Activated CD8-positive, alpha-beta memory T cell treated with anti-CD3 and anti-CD28 coated beads, Interleukin-2, amount 10 ng/mL, durations not matched to agents 7 days and 5 days (primary cell): ENCODE measurements around the gene ZNF598. TPM values are rescaled to one million over a fixed set of nuclear protein-coding genes. Genes with fewer than 3 reads are reported as not detected.
"Not testable (repeated sequence)": the region's sequence is repeated elsewhere in the genome, so short reads cannot be mapped to it uniquely, and the experiment has no call there.

ENCODE experiments used
- ATAC-seq: fragments of 150-1000 bp; cut with Tn5 transposase; one replicate; pipeline ENCODE4 v1.10.0; 2021; ENCODE audit warnings: moderate library complexity
- CTCF ChIA-PET: fragments of 350-600 bp; sonication (Branson Sonifier 250); formaldehyde crosslinking; loops from one replicate; lab custom pipeline; 2021; ENCODE audit warnings: antibody characterized with exemption; lab: Charles Lee
- DNase-seq: peaks from one replicate; pipeline ENCODE4 v3.0.0-alpha.2; 2020
- H3K27ac Mint-ChIP-seq: one replicate; pipeline ENCODE4 v1.8.0; 2021; ENCODE audit warnings: mild to moderate bottlenecking, mixed read lengths
- H3K27me3 Mint-ChIP-seq: one replicate; pipeline ENCODE4 v1.8.0; 2021; ENCODE audit warnings: mixed read lengths
- H3K36me3 Mint-ChIP-seq: one replicate; pipeline ENCODE4 v1.8.0; 2021; ENCODE audit warnings: mild to moderate bottlenecking, mixed read lengths
- H3K4me1 Mint-ChIP-seq: one replicate; pipeline ENCODE4 v1.8.0; 2021; ENCODE audit warnings: mixed read lengths
- H3K4me3 Mint-ChIP-seq: one replicate; pipeline ENCODE4 v1.8.0; 2021; ENCODE audit warnings: mild to moderate bottlenecking, moderate library complexity, mixed read lengths
- H3K9me3 Mint-ChIP-seq: one replicate; pipeline ENCODE4 v1.8.0; 2022; ENCODE audit warnings: low read depth, mixed read lengths
- total RNA-seq, 2 experiments: library from RNA; stranded (reverse); gene quantifications; one replicate each; pipeline ENCODE4 v1.2.3, GENCODE V29; 2021

ZNF598 gene
- total RNA-seq, 2 experiments from 2014 or later: 76.2 to 94.5 TPM

DNA sequence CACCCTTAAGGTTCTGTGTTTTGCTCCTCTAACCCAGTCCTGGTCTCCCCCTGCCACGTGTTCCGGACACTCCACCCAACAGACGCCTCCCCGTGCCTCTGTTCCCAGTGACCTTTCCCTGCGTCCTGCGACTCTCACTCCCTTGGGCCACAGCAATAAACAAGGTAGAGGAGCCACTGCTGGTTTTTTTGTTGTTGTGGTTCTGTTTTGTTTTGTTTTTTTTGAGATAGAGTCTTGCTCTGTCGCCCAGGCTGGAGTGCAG lies 6.3 kb upstream of the ZNF598 start:
- H3K9me3 Mint-ChIP-seq: no peaks in the 10 kb centered on the region

DNA sequence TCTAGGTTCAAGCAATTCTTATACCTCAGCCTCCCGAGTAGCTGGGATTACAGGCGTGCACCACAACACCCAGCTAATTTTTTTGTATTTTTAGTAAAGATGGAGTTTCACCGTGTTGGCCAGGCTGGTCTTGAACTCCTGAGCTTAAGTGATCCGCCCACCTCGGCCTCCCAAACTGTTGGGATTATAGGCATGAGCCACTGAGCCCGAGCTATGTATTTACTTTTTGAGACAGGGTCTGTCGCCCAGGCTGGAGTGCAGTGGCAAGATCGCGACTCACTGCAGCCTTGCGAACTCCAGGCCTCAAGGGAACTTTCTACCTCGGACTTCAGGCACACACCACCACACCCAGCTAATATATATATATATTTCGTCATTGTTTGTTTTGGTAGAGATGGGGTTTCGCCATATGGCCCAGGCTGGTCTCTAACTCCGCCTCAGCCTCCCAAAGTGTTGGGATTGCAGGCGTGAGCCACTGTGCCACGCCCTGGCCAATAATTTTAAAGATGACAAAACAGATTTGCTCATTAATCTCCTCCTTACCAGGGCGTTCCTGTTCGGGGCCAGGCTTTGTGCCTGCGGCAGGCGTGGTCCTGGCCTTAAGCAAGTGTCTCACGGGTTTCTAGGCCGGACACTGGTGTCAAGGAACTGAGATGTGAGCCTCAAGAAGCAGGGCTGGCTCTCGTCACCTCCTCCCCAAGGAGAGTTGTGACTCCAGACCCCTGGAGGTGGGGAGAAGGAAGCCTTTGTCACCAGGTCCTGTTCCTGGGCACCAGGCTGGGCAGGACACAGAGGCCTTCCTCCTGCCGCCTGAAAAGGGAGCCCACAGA lies 5.7 kb upstream of the ZNF598 start:
- DNase-seq (no peak), ATAC-seq (no peak)
- Mint-ChIP-seq H3K27me3 (peaks cover 13% of the 10 kb centered on the region), H3K4me3 (no peak overlapping the region), H3K27ac (no peak overlapping the region), H3K36me3 (no peaks in the 10 kb centered on the region), H3K9me3 (no peaks in the 10 kb centered on the region), H3K4me1 (peaks cover 2% of the 10 kb centered on the region)
- CTCF ChIA-PET: interaction anchor here (0.8 to 2.2 kb wide), 4 partner anchors 11 to 140 kb away, joined by 3 to 16 read pairs (median 5); partner anchors contain the start of gene TRAF7

More for the DNA sequence above, 6.3 kb upstream of the ZNF598 start:
- ATAC-seq: no peak
- CTCF ChIA-PET: interaction anchor here (0.7 to 2.2 kb wide), 7 partner anchors 8 to 140 kb away, joined by 3 to 16 read pairs (median 5); partner anchors contain the start of genes NTHL1, TRAF7 and TSC2
- no peaks in the 10 kb centered on the region for H3K36me3 Mint-ChIP-seq
- no peak overlapping the region for H3K4me3 Mint-ChIP-seq
- DNase-seq: no peak
- no peak overlapping the region for H3K27ac Mint-ChIP-seq
- H3K4me1 Mint-ChIP-seq: no peaks in the 10 kb centered on the region
- peaks cover 17% of the 10 kb centered on the region for H3K27me3 Mint-ChIP-seq

GRCh38 chr16:2013527-2013926 lies 3.9 kb upstream of the ZNF598 start:
- Mint-ChIP-seq H3K4me3 (no peak overlapping the region), H3K27me3 (peaks cover 3% of the 10 kb centered on the region), H3K36me3 (no peaks in the 10 kb centered on the region), H3K9me3 (no peaks in the 10 kb centered on the region), H3K4me1 (peaks cover 9% of the 10 kb centered on the region), H3K27ac (no peak overlapping the region)
- CTCF ChIA-PET: interaction anchor here (1.2 to 2.2 kb wide), 2 partner anchors 9 to 10 kb away, joined by 6 read pairs; no protein-coding TSS in a partner anchor
- DNase-seq (no peak), ATAC-seq (no peak)

- H3K9me3 Mint-ChIP-seq, H3K27ac Mint-ChIP-seq, H3K27me3 Mint-ChIP-seq, H3K36me3 Mint-ChIP-seq, DNase-seq, ATAC-seq, H3K4me3 Mint-ChIP-seq: not testable (repeated sequence)
- peaks cover 27% of the 10 kb centered on the region for H3K4me1 Mint-ChIP-seq
- CTCF ChIA-PET: interaction anchor here (0.7 to 3.1 kb wide), 4 partner anchors 8 to 129 kb away, joined by 3 to 14 read pairs (median 6); no protein-coding TSS in a partner anchor
Measured at GRCh38 chr16:2011726-2012125, 2.1 kb upstream of the ZNF598 start.

GRCh38 chr16:2009164-2009711 lies 383 bp downstream of the ZNF598 start:
- peak overlapping the region; percentile 84 for H3K27ac Mint-ChIP-seq
- H3K4me1 Mint-ChIP-seq: peaks cover 40% of the 10 kb centered on the region
- H3K4me3 Mint-ChIP-seq: peak overlapping the region; percentile 79
- CTCF ChIA-PET: interaction anchor here (1.1 to 2.3 kb wide), 4 partner anchors 12 to 242 kb away, joined by 3 to 17 read pairs (median 4); partner anchors contain the start of genes ECI1 and RPS2
- peak; percentile 26 for ATAC-seq
- DNase-seq: no peak
- H3K36me3 Mint-ChIP-seq: peaks cover 3% of the 10 kb centered on the region
- H3K9me3 Mint-ChIP-seq: no peaks in the 10 kb centered on the region
- H3K27me3 Mint-ChIP-seq: no peaks in the 10 kb centered on the region

GRCh38 chr16:2008631-2009163 lies 924 bp downstream of the ZNF598 start:
- H3K9me3 Mint-ChIP-seq: no peaks in the 10 kb centered on the region
- peaks cover 3% of the 10 kb centered on the region for H3K36me3 Mint-ChIP-seq
- peak overlapping the region; percentile 79 for H3K4me3 Mint-ChIP-seq
- H3K4me1 Mint-ChIP-seq: peaks cover 45% of the 10 kb centered on the region
- peak overlapping the region; percentile 84 for H3K27ac Mint-ChIP-seq
- CTCF ChIA-PET: interaction anchor here (1.0 to 2.3 kb wide), 6 partner anchors 11 to 243 kb away, joined by 3 to 17 read pairs (median 3); partner anchors contain the start of genes ECI1 and RPS2
- H3K27me3 Mint-ChIP-seq: no peaks in the 10 kb centered on the region
- ATAC-seq (peak; percentile 5), DNase-seq (peak; percentile 64)

DNA sequence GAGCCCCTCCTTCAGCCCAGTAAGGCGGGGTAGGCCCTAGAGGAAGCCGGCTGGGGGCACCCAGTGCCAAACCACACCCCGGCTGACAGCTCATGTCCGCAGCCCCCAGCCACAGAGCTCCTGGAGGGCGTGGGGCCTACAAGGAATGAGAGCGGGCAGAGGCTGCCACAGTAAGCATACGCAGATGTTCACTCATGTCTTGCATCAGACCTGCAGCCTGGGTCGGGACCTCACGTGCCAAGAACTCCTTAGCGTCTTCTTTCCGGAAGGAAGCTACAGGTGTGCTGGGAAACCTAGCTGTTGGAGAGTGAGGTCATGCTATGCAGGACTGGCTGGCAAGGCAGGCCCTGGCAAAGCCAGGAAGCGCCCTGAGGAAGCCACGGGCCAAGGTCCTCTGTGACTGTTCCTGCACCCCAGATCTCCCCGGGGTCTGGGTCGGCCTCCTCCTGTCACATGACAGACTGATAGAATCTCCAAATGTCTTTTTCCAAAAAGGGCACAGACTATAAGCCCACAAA lies 1.6 kb downstream of the ZNF598 start:
- peaks cover 3% of the 10 kb centered on the region for H3K36me3 Mint-ChIP-seq
- DNase-seq (peak; percentile 57), ATAC-seq (no peak)
- CTCF ChIA-PET: interaction anchor here (0.7 to 2.3 kb wide), 7 partner anchors 9 to 133 kb away, joined by 3 to 17 read pairs (median 4); no protein-coding TSS in a partner anchor
- H3K27me3 Mint-ChIP-seq: no peaks in the 10 kb centered on the region
- H3K27ac Mint-ChIP-seq: peak overlapping the region; percentile 84
- H3K4me3 Mint-ChIP-seq: peak overlapping the region; percentile 79
- H3K9me3 Mint-ChIP-seq: no peaks in the 10 kb centered on the region
- peaks cover 45% of the 10 kb centered on the region for H3K4me1 Mint-ChIP-seq

GRCh38 chr16:2007081-2007836 lies 2.4 kb downstream of the ZNF598 start:
- peaks cover 5% of the 10 kb centered on the region for H3K36me3 Mint-ChIP-seq
- DNase-seq (no peak), ATAC-seq (no peak)

DNA sequence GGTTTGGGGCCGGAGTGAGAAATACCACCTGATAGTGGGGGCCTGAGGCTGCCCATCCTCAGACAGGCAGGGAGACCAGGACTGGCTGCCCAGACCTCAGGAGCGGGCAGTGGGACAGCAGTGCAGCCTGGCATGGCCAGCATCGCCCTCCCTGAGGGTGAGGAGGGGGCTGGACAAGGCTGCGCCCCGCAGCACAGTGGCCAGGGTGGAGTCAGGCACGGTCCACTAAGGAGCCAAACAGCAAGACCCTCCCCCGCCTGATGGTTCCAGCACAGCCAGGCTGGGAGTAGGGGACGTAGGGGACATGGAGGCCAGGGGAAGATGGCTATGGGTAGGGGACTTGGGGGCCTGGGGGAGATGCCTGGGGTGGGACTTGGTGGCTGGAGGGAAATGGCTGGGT lies 3.3 kb downstream of the ZNF598 start:
- ATAC-seq (no peak), DNase-seq (no peak)
- peaks cover 45% of the 10 kb centered on the region for H3K4me1 Mint-ChIP-seq
- CTCF ChIA-PET: interaction anchor here (1.7 kb wide), 1 partner anchor 42 kb away, joined by 3 read pairs; the partner anchor contains the start of gene RPS2
- H3K9me3 Mint-ChIP-seq: no peaks in the 10 kb centered on the region
- no peak overlapping the region for H3K4me3 Mint-ChIP-seq
- peaks cover 7% of the 10 kb centered on the region for H3K36me3 Mint-ChIP-seq
- no peak overlapping the region for H3K27ac Mint-ChIP-seq
- H3K27me3 Mint-ChIP-seq: no peaks in the 10 kb centered on the region

More at GRCh38 chr16:2007081-2007836, 2.4 kb downstream of the ZNF598 start:
- Mint-ChIP-seq H3K4me3 (peak overlapping the region; percentile 79), H3K27ac (peak overlapping the region; percentile 84), H3K9me3 (no peaks in the 10 kb centered on the region), H3K27me3 (no peaks in the 10 kb centered on the region), H3K4me1 (peaks cover 45% of the 10 kb centered on the region)
- CTCF ChIA-PET: interaction anchor here (0.7 to 2.3 kb wide), 6 partner anchors 9 to 134 kb away, joined by 3 to 17 read pairs (median 4); no protein-coding TSS in a partner anchor

- H3K36me3 Mint-ChIP-seq: peaks cover 9% of the 10 kb centered on the region
- CTCF ChIA-PET: interaction anchor here (1.2 to 3.6 kb wide), 5 partner anchors 11 to 147 kb away, joined by 3 to 42 read pairs (median 30); partner anchors contain the start of genes RPS2 and TRAF7
- peaks cover 45% of the 10 kb centered on the region for H3K4me1 Mint-ChIP-seq
- ATAC-seq (no peak), DNase-seq (no peak)
- no peaks in the 10 kb centered on the region for H3K9me3 Mint-ChIP-seq
- H3K4me3 Mint-ChIP-seq: no peak overlapping the region
- no peak overlapping the region for H3K27ac Mint-ChIP-seq
- no peaks in the 10 kb centered on the region for H3K27me3 Mint-ChIP-seq
Measured at GRCh38 chr16:2005646-2006045, 4.0 kb downstream of the ZNF598 start.

DNA sequence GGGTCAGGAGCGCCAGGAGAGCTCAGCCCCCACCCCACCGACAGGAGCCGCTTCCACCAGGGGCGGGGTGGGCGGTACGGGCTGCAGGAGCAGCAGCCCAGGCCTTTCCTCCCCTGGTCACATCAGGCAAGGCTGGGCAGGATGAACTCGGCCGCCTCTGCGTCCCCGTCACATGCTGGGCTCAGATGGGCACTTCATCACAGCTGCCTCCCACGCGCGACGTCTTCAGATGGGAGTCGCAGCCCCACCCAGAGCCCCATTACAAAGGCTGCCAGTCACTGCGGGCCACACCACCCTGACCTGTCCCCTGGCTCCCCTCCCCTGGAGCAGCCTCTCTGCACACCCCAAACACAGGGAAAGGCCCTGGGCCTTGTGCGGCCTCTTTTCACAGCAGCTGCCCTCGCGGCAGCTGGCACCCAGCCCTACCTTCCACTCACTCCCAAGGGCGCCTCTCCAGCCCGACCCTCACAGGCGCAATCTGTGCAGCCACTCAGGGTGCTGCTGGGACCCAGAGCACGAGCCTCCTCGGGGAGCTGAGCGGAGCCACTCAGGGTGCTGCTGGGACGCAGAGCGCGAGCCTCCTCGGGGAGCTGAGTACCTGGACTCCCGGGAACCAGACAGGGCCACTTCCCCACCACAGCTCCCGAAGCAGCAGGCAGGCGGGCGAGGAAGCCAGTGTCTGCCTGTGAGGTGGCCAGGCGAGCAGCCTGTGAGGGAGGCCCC lies 4.7 kb downstream of the ZNF598 start:
- peak overlapping the region; percentile 28 for H3K27ac Mint-ChIP-seq
- CTCF ChIA-PET: interaction anchor here (1.2 to 3.6 kb wide), 13 partner anchors 10 to 148 kb away, joined by 3 to 42 read pairs (median 7); partner anchors contain the start of genes GFER, NOXO1, NTHL1 and RPS2
- H3K36me3 Mint-ChIP-seq: peaks cover 9% of the 10 kb centered on the region
- H3K27me3 Mint-ChIP-seq: no peaks in the 10 kb centered on the region
- no peak for DNase-seq
- H3K4me3 Mint-ChIP-seq: no peak overlapping the region
- no peaks in the 10 kb centered on the region for H3K9me3 Mint-ChIP-seq
- H3K4me1 Mint-ChIP-seq: peaks cover 39% of the 10 kb centered on the region
- no peak for ATAC-seq
